ENCODE measurements around the gene CPNE6. TPM values are rescaled to one million over a fixed set of nuclear protein-coding genes. Genes with fewer than 3 reads are reported as not detected.

Gene CPNE6
- total and polyA plus RNA-seq, 2 of the 13 experiments (the other 11 are each of a cell fraction or from before 2014, with no cell fraction given), result not detected

GRCh38 chr14:24067133-24068082 is 4.0 kb upstream of the CPNE6 start:
- H4K20me1 ChIP-seq (ENCODE audit: insufficient read depth, low read length), result no peaks in the 10 kb centered on the region
- no peaks in the 10 kb centered on the region for H3K9me3 ChIP-seq (ENCODE audit: low read length)
- intact Hi-C loops (cut with micrococcal nuclease; ENCODE audit: unreplicated experiment), result no loop called here
- peak overlapping the region; percentile 3 for H3K27ac ChIP-seq (ENCODE audit: extremely low read length, insufficient read depth, low read length)
- BruUV-seq (replicated peaks), result no TSS peak
- in situ Hi-C loops (cut with HindIII; ENCODE audit: extremely low pct_ligation_motif_present, low pct_unique_long_range_greater_than_20kb), result no loop called here
- WGBS (ENCODE audit: low lambda C conversion rate), result 20% methylated on average over 12 of the region's 12 CpGs
- FAIRE-seq, result peak; percentile 97
- CTCF ChIA-PET (ENCODE audit: low intra/inter-chr PET ratio, low total read pairs), result no interaction called here
- POLR2A ChIA-PET, result interaction anchor here (0.6 to 4.7 kb wide), 11 partner anchors 9 to 175 kb away, joined by 3 to 62 read pairs (median 8); partner anchors contain the start of genes CARMIL3, DCAF11, EMC9 and IRF9
- peak overlapping the region in 2 of 3 experiments; percentile 6 to 49; a peak in 4 of 6 replicates for H3K4me3 ChIP-seq (replicated peaks in 1 of 3; ENCODE audit: insufficient read depth in 1 of 3, low read depth in 2 of 3, low read length in 3 of 3)
- peaks cover 11 to 49% of the 10 kb centered on the region in 2 experiments; a peak in 3 of 5 replicates for H3K27me3 ChIP-seq (ENCODE audit: control insufficient read depth in 1 of 2, insufficient read depth in 2 of 2, low read length in 2 of 2)
- peak overlapping the region; percentile 74 for H3K4me2 ChIP-seq (ENCODE audit: low read depth, low read length)
- H3K79me2 ChIP-seq (ENCODE audit: insufficient read depth, low read length), result no peaks in the 10 kb centered on the region
- H2AFZ ChIP-seq (ENCODE audit: low read length), result no peak overlapping the region
- peak; percentile 72 for DNase-seq (ENCODE audit: low spot score)
- peak; percentile 78 for ATAC-seq
- H3K9ac ChIP-seq (ENCODE audit: insufficient read depth, low read depth, low read length), result peak overlapping the region; percentile 25; the same call in 1 of the 2 replicates
- H3K36me3 ChIP-seq (replicated peaks in 1 of 2; ENCODE audit: control insufficient read depth in 1 of 2, insufficient read depth in 2 of 2, low read length in 2 of 2), result no peaks in the 10 kb centered on the region
- peaks cover 33% of the 10 kb centered on the region for H3K4me1 ChIP-seq (ENCODE audit: insufficient read depth, low read length)
- 0 out of 2 replicates have a peak, but pooled peaks have one; percentile 64 for TF ChIP-seq HINFP (CRISPR knock-in tag; IDR thresholded peaks at IDR 0.05; ENCODE audit: low read depth)
- TF ChIP-seq, protein P1, sequence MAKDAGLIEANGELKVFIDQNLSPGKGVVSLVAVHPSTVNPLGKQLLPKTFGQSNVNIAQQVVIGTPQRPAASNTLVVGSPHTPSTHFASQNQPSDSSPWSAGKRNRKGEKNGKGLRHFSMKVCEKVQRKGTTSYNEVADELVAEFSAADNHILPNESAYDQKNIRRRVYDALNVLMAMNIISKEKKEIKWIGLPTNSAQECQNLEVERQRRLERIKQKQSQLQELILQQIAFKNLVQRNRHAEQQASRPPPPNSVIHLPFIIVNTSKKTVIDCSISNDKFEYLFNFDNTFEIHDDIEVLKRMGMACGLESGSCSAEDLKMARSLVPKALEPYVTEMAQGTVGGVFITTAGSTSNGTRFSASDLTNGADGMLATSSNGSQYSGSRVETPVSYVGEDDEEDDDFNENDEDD (CRISPR knock-in tag; IDR thresholded peaks at IDR 0.05; ENCODE audit: borderline replicate concordance), result peak; percentile 44; the same call in 1 of the 2 replicates
- TF ChIP-seq, protein P2, sequence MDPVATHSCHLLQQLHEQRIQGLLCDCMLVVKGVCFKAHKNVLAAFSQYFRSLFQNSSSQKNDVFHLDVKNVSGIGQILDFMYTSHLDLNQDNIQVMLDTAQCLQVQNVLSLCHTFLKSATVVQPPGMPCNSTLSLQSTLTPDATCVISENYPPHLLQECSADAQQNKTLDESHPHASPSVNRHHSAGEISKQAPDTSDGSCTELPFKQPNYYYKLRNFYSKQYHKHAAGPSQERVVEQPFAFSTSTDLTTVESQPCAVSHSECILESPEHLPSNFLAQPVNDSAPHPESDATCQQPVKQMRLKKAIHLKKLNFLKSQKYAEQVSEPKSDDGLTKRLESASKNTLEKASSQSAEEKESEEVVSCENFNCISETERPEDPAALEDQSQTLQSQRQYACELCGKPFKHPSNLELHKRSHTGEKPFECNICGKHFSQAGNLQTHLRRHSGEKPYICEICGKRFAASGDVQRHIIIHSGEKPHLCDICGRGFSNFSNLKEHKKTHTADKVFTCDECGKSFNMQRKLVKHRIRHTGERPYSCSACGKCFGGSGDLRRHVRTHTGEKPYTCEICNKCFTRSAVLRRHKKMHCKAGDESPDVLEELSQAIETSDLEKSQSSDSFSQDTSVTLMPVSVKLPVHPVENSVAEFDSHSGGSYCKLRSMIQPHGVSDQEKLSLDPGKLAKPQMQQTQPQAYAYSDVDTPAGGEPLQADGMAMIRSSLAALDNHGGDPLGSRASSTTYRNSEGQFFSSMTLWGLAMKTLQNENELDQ (CRISPR knock-in tag; IDR thresholded peaks at IDR 0.05; ENCODE audit: borderline replicate concordance), result 0 out of 2 replicates have a peak, but pooled peaks have one; percentile 56
- peak; percentile 19; the same call in 1 of the 2 replicates for TF ChIP-seq ZNF609 (CRISPR knock-in tag; IDR thresholded peaks at IDR 0.05; ENCODE audit: borderline replicate concordance)
- no peak for TF ChIP-seq NR3C1 (CRISPR knock-in tag; IDR thresholded peaks at IDR 0.05)
- TF ChIP-seq PITX1 (CRISPR knock-in tag; IDR thresholded peaks at IDR 0.05), result peak; percentile 81
- TF ChIP-seq ZBTB26 (CRISPR knock-in tag; IDR thresholded peaks at IDR 0.05; ENCODE audit: borderline replicate concordance), result peak; percentile 37; the same call in 1 of the 2 replicates
- 0 out of 2 replicates have a peak, but pooled peaks have one; percentile 26 for TF ChIP-seq NR2C2 (CRISPR knock-in tag; IDR thresholded peaks at IDR 0.05; ENCODE audit: borderline replicate concordance)

Data from HepG2 (cell line).